Sigmoid colon (tissue), 7 donors: ENCODE measurements around the gene MOB2. TPM values are rescaled to one million over a fixed set of nuclear protein-coding genes. Genes with fewer than 3 reads are reported as not detected.

Experiments used
- DNase-seq: peaks from one replicate; pipeline ENCODE4 v3.0.0-alpha.2; 2019
- H3K27ac ChIP-seq, 4 donors: fragments of 200-600 bp; sonication (generic); one replicate each; pipeline ENCODE4 v1.5.1; 2016 to 2019; ENCODE audit warnings: mild to moderate bottlenecking in 1 of 4
- H3K27me3 ChIP-seq, 3 donors: fragments of 200-600 bp; sonication (generic); one replicate each; pipeline ENCODE4 v1.5.1; 2019; ENCODE audit warnings: mild to moderate bottlenecking in 1 of 3
- H3K36me3 ChIP-seq, 4 donors: fragments of 200-600 bp; sonication (generic); one replicate each; pipeline ENCODE4 v1.5.1; 2016 to 2019
- H3K4me1 ChIP-seq, 4 donors: fragments of 200-600 bp; sonication (generic); one replicate each; pipeline ENCODE4 v1.5.1; 2017 to 2019
- H3K4me3 ChIP-seq, 4 donors: fragments of 200-600 bp; sonication (generic); one replicate each; pipeline ENCODE4 v1.5.1; 2017 to 2019; ENCODE audit warnings: mild to moderate bottlenecking in 2 of 4, moderate library complexity in 1 of 4
- H3K9me3 ChIP-seq, 4 donors: fragments of 200-600 bp in 3 of 4; sonication (generic) in 3 of 4; one replicate each; pipeline versions ENCODE4 v1.5.1 to v1.6.1; 2013 to 2019
- EP300 ChIP-seq, 4 donors: sonication (generic); formaldehyde crosslinking; IDR thresholded peaks; one replicate each; pipeline ENCODE4 v1.6.1; 2017; ENCODE audit warnings: antibody characterized with exemption in 4 of 4
- POLR2A ChIP-seq, 2 donors: fragments of 450-650 bp; IDR thresholded peaks; one replicate each; pipeline ENCODE4 v1.6.1; 2016; ENCODE audit warnings: antibody characterized with exemption in 2 of 2, mild to moderate bottlenecking in 2 of 2, moderate library complexity in 2 of 2
- POLR2AphosphoS5 ChIP-seq, 4 donors: sonication (generic); formaldehyde crosslinking; IDR thresholded peaks; one replicate each; pipeline ENCODE4 v1.6.1; 2017; ENCODE audit warnings: antibody characterized with exemption in 4 of 4
- WGBS, 2 donors: extraction: QIAGEN DNeasy Blood & Tissue Kit; methylation state at CpG; one replicate each; pipeline ENCODE4 v1.1.7; 2013; 5-methylcytosine and 5-hydroxymethylcytosine counted together
- intact Hi-C: fragments of 100-400 bp; cut with DNase I; formaldehyde crosslinking; loops from one replicate; pipeline ENCODE4 v1.15.1; 2023
- polyA plus RNA-seq, 3 donors: library from polyadenylated mRNA; stranded (reverse); fragments of 200-250 nt; gene quantifications; one replicate each; pipeline ENCODE4 v1.2.3, GENCODE V29; 2013
- total RNA-seq, 4 donors: library from RNA; depleted of rRNA; stranded (reverse); fragments of >200 nt; gene quantifications; one replicate each; pipeline ENCODE4 v1.1.0, GENCODE V29; 2016
- TF ChIP-seq, protein P1 (sequence below), 4 experiments: fragments of 450-650 bp in 3 of 4; fragments of 200-600 bp in 1 of 4; IDR thresholded peaks; one replicate each; pipeline ENCODE4 v1.5.1; 2016 to 2019; ENCODE audit warnings: antibody characterized with exemption in 4 of 4, mild to moderate bottlenecking in 3 of 4, moderate library complexity in 2 of 4
- donor health status: healthy with polysubstance abuse.
- donor health status: Bipolar disorder and iron deficiency.
- donor health status: healthy.

Gene MOB2
- total and polyA plus RNA-seq, 7 donors: 46.2 to 88.9 (median 68.6) TPM

DNA sequence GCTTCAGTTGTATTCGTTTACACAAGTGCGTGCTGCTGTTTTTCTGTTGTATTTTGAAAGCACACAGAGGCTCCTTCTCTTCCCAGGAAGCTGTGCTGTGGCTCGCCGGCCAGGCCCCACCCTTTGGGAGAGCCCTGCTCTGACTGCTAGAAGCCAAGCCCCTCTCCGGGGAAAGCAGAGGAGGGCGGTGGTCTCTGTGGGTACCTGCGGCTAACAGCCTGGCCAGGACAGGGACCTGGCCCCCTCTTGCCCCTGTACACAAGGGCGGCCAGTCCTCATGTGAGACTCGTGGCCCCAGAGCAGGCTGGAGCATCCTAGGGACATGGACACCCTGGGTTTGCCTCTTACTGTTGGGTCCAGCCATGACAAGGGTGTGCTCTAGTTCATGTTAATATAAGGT is 14.8 kb downstream of the MOB2 start:
- intact Hi-C loops: no loop called here
- H3K27ac ChIP-seq: peak overlapping the region in 3 of 4 donors; percentile 21 to 38 (median 31)

DNA sequence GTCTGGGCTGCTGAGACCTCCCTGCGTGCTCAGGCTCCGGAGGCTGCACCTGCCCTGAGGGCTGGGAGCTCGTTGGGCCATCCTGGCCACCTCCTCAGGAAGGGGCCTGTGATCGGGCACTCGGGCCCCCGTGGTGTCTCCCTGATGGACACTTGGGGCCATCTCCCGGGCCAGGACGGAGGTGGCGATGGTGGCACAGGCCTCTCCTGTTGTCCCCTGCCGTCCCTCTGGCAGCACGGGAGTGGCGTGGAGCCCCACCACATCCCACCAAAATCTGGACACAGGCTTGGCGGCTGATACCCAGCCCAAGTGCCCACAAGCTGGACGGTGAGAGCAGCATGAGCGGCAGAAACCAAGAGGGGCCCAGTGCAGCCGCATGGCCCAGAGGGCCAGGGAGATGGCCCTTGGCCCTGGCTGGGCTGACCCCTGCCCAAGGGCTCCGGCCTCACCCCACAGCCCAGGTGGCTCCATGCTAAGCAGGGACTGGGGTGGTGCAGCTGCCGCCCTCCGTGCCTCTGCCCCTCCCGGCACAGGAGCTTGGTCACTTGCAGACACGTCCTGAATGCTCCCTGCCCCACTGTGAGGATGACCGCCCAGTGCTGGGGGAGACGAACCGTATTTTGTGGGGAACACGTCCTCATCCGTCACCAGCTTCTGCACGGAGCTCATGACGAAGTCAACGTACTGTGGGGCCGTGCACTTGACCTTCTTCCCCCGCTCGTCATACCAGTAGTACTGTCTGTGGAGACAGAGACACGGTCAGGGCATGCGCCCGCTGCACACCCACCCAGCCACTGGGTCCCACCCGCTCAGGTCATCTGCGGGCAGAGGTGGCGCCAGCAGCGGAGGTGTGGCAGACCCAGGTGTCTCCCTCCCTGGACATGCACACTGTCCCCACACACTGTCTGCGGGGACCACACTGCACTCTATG is 15.6 kb downstream of the MOB2 start:
- H3K9me3 ChIP-seq: no peaks in the 10 kb centered on the region
- peak; percentile 64 for DNase-seq
- H3K4me3 ChIP-seq: no peak overlapping the region
- H3K36me3 ChIP-seq: peaks cover 40 to 91% (median 61%) of the 10 kb centered on the region in 4 donors
- peak in 1 of 4 donors; percentile 14 for TF ChIP-seq POLR2AphosphoS5 (IDR thresholded peaks at IDR 0.05)
- TF ChIP-seq EP300 (IDR thresholded peaks at IDR 0.05): no peak
- WGBS, 2 donors: 96% methylated on average over 40 of the region's 40 CpGs
- H3K27ac ChIP-seq: peak overlapping the region in 2 of 4 donors; percentile 31 to 38
- peaks cover 0 to 24% (median 16%) of the 10 kb centered on the region in 4 donors for H3K4me1 ChIP-seq
- intact Hi-C loops: no loop called here
- H3K27me3 ChIP-seq: no peaks in the 10 kb centered on the region

More for the DNA sequence above, 14.8 kb downstream of the MOB2 start:
- Histone ChIP-seq H3K4me3 (no peak overlapping the region), H3K4me1 (peaks cover 0 to 24% (median 16%) of the 10 kb centered on the region in 4 donors), H3K9me3 (no peaks in the 10 kb centered on the region), H3K36me3 (peaks cover 40 to 94% (median 64%) of the 10 kb centered on the region in 4 donors), H3K27me3 (no peaks in the 10 kb centered on the region)
- DNase-seq: peak; percentile 63
- 73 to 80% methylated on average over 9 of the region's 9 CpGs for WGBS, 2 donors
- no peak for TF ChIP-seq POLR2A (IDR thresholded peaks at IDR 0.05)
- TF ChIP-seq, protein P1, sequence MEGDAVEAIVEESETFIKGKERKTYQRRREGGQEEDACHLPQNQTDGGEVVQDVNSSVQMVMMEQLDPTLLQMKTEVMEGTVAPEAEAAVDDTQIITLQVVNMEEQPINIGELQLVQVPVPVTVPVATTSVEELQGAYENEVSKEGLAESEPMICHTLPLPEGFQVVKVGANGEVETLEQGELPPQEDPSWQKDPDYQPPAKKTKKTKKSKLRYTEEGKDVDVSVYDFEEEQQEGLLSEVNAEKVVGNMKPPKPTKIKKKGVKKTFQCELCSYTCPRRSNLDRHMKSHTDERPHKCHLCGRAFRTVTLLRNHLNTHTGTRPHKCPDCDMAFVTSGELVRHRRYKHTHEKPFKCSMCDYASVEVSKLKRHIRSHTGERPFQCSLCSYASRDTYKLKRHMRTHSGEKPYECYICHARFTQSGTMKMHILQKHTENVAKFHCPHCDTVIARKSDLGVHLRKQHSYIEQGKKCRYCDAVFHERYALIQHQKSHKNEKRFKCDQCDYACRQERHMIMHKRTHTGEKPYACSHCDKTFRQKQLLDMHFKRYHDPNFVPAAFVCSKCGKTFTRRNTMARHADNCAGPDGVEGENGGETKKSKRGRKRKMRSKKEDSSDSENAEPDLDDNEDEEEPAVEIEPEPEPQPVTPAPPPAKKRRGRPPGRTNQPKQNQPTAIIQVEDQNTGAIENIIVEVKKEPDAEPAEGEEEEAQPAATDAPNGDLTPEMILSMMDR (IDR thresholded peaks at IDR 0.05): no peak
- no peak for TF ChIP-seq POLR2AphosphoS5 (IDR thresholded peaks at IDR 0.05)
- no peak for TF ChIP-seq EP300 (IDR thresholded peaks at IDR 0.05)

DNA sequence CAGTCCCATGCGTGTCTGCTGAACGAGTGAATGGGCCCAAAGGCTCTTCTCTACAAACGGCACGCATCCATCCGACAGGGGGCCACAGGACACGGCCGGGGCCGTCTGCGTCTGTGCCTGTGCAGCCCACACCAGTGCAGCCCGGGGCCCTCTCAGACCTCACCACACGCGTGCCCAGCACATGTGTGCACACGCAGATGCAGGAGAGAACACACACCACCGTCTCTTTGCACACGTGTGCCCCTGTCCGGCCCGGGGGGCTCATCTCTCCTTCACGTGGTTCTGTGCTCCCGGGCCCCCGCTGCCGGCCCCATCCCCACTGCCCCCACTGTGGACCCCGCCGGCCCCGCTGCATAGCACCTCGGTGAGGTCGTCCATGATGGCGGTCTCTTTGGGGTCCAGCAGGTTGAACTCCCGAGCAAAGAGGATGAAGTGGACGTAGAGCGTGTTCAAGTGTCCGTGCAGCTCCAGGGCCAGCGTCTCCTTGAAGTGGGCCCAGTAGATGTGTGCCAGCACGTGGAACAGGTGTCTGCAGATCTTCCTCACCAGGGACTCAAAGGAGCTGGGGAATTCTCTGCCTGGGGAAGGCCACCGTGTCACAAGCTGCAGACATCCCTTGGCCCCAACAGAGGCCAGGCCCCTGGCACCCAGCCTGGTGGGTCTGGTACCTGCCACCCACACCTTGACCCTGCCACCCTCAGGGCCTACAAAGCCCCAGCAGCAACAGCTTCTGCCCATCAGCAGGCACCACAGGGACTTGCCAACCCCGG is 16.5 kb downstream of the MOB2 start:
- TF ChIP-seq POLR2AphosphoS5 (IDR thresholded peaks at IDR 0.05): peak in 1 of 4 donors; percentile 14
- TF ChIP-seq, protein P1 (IDR thresholded peaks at IDR 0.05): no peak
- TF ChIP-seq POLR2A (IDR thresholded peaks at IDR 0.05): no peak
- TF ChIP-seq EP300 (IDR thresholded peaks at IDR 0.05): no peak
- Histone ChIP-seq H3K36me3 (peaks cover 34 to 88% (median 53%) of the 10 kb centered on the region in 4 donors), H3K4me3 (no peak overlapping the region), H3K27me3 (no peaks in the 10 kb centered on the region), H3K9me3 (no peaks in the 10 kb centered on the region), H3K27ac (peak overlapping the region in 3 of 4 donors; percentile 5 to 63 (median 38)), H3K4me1 (peaks cover 0 to 24% (median 16%) of the 10 kb centered on the region in 4 donors)
- DNase-seq: no peak
- intact Hi-C loops: loop anchor here (10.0 kb wide), 1 partner anchor 915 kb away; no protein-coding TSS in a partner anchor
- WGBS, 2 donors: 93% methylated on average over 35 of the region's 35 CpGs

DNA sequence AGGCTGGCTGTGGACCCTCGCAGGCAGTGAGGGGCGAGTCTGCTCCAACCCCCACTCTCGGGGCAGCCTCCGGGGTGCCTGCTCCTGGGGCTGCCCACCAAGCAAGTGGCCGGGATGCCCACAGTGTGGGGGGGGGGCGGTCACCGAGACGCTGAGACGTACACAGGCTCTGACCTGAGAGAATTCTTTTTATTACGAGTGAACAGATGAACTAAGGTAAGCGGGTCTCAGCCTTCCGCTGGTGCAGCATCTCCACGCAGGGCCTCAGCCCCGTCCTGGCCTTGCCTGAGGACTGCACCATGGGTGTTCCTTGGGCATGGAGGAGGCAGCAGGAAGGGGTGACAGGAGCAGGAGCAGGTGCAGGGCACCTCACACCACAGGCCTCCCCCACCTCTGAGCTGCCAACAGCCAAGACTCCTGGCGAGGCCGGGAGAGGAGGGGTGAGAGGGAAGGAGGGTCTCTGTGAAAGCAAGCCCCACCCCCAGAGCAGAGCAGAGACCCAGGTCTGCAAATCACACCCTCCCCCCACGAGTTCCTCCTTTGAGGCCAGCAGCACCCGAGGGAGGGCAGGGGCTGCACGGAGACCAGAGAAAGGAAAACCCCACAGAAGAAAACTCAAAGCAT is 17.2 kb downstream of the MOB2 start:
- 80 to 87% methylated on average over 19 of the region's 19 CpGs for WGBS, 2 donors
- intact Hi-C loops: loop anchor here (10.0 kb wide), 1 partner anchor 915 kb away; no protein-coding TSS in a partner anchor
- peak overlapping the region in 3 of 4 donors; percentile 63 to 73 (median 72) for H3K27ac ChIP-seq

More for the DNA sequence above, 17.2 kb downstream of the MOB2 start:
- Histone ChIP-seq H3K4me1 (peaks cover 0 to 24% (median 16%) of the 10 kb centered on the region in 4 donors), H3K27me3 (no peaks in the 10 kb centered on the region), H3K9me3 (peaks cover 0 to 1% (median 0%) of the 10 kb centered on the region in 4 donors), H3K36me3 (peaks cover 34 to 84% (median 49%) of the 10 kb centered on the region in 4 donors), H3K4me3 (no peak overlapping the region)
- DNase-seq: no peak
- TF ChIP-seq POLR2AphosphoS5 (IDR thresholded peaks at IDR 0.05) (no peak), POLR2A (IDR thresholded peaks at IDR 0.05) (no peak), EP300 (IDR thresholded peaks at IDR 0.05) (no peak)
- TF ChIP-seq, protein P1 (IDR thresholded peaks at IDR 0.05): no peak
